Liver (tissue), 9 donors: ENCODE measurements around the gene CTTN. TPM values are rescaled to one million over a fixed set of nuclear protein-coding genes. Genes with fewer than 3 reads are reported as not detected.

ENCODE experiments used
- DNase-seq: peaks from one replicate; pipeline ENCODE4 v3.0.0-alpha.2; 2017; ENCODE audit warnings: low spot score
- H3K27ac ChIP-seq, 2 donors: one replicate each; pipeline ENCODE4 v1.7.0; 2013; ENCODE audit warnings: inconsistent platforms in 2 of 2, low read length in 2 of 2, control low read depth in 1 of 2, low read depth in 1 of 2, mild to moderate bottlenecking in 1 of 2
- H3K27me3 ChIP-seq, 4 donors: one replicate each; pipeline versions ENCODE4 v1.6.1 to v1.7.0; 2013; ENCODE audit warnings: low read length in 3 of 4, inconsistent platforms in 1 of 4, mild to moderate bottlenecking in 1 of 4, moderate library complexity in 1 of 4; ENCODE audit not compliant: control insufficient read depth in 4 of 4, insufficient read depth in 4 of 4
- H3K36me3 ChIP-seq, 4 donors: one replicate each; pipeline versions ENCODE4 v1.6.1 to v1.7.0; 2013; ENCODE audit warnings: low read length in 3 of 4, mild to moderate bottlenecking in 3 of 4, low read depth in 1 of 4, moderate library complexity in 1 of 4; ENCODE audit not compliant: control insufficient read depth in 4 of 4, insufficient read depth in 3 of 4
- H3K4me1 ChIP-seq, 4 donors: one replicate each; pipeline versions ENCODE4 v1.6.1 to v1.7.0; 2013; ENCODE audit warnings: low read length in 3 of 4, mild to moderate bottlenecking in 3 of 4, moderate library complexity in 1 of 4; ENCODE audit not compliant: control insufficient read depth in 4 of 4, insufficient read depth in 4 of 4
- H3K4me3 ChIP-seq, 3 donors: one replicate each; pipeline versions ENCODE4 v1.6.1 to v1.7.0; 2013; ENCODE audit warnings: low read length in 3 of 3, control low read depth in 1 of 3, low read depth in 1 of 3, mild to moderate bottlenecking in 1 of 3
- H3K9ac ChIP-seq, 2 donors: one replicate each; pipeline ENCODE4 v1.7.0; 2013; ENCODE audit warnings: low read length in 2 of 2, mild to moderate bottlenecking in 2 of 2, moderate library complexity in 2 of 2, control low read depth in 1 of 2, low read depth in 1 of 2
- H3K9me3 ChIP-seq, 4 donors: one replicate each; pipeline versions ENCODE4 v1.6.1 to v1.7.0; 2013; ENCODE audit warnings: low read length in 3 of 4; ENCODE audit not compliant: control insufficient read depth in 4 of 4
- ATF3 ChIP-seq: IDR thresholded peaks from 2 replicates; pipeline ENCODE4 v1.6.1; 2016; ENCODE audit warnings: antibody characterized with exemption
- EGR1 ChIP-seq, 2 donors: IDR thresholded peaks; 2 replicates each; pipeline ENCODE4 v1.6.1; 2016 to 2018; ENCODE audit warnings: antibody characterized with exemption in 2 of 2, low read depth in 2 of 2
- FOXA2 ChIP-seq: IDR thresholded peaks from 2 replicates; pipeline ENCODE4 v1.6.1; 2016; ENCODE audit warnings: antibody characterized with exemption
- GABPA ChIP-seq, 2 donors: IDR thresholded peaks in 1 of 2; conservative IDR thresholded peaks in 1 of 2; 2 replicates each; pipeline ENCODE4 v1.6.1; 2016; ENCODE audit warnings: antibody characterized with exemption in 2 of 2, mild to moderate bottlenecking in 1 of 2, moderate library complexity in 1 of 2
- HNF4A ChIP-seq, 2 donors: conservative IDR thresholded peaks; 2 replicates each; pipeline ENCODE4 v1.6.1; 2016; ENCODE audit warnings: antibody characterized with exemption in 2 of 2, mild to moderate bottlenecking in 2 of 2
- RAD21 ChIP-seq, 2 donors: IDR thresholded peaks; 2 replicates each; pipeline ENCODE4 v1.6.1; 2016; ENCODE audit warnings: antibody characterized with exemption in 2 of 2, mild to moderate bottlenecking in 2 of 2
- RXRA ChIP-seq, 2 donors: IDR thresholded peaks; 2 replicates each; pipeline ENCODE4 v1.6.1; 2017 to 2018; ENCODE audit warnings: antibody characterized with exemption in 2 of 2, mild to moderate bottlenecking in 1 of 2
- SP1 ChIP-seq: IDR thresholded peaks from 2 replicates; pipeline ENCODE4 v1.6.1; 2018; ENCODE audit warnings: antibody characterized with exemption, mild to moderate bottlenecking
- TAF1 ChIP-seq: conservative IDR thresholded peaks from 2 replicates; pipeline ENCODE4 v1.6.1; 2016; ENCODE audit warnings: antibody characterized with exemption, mild to moderate bottlenecking
- YY1 ChIP-seq: IDR thresholded peaks from 2 replicates; pipeline ENCODE4 v1.6.1; 2016; ENCODE audit warnings: antibody characterized with exemption, mild to moderate bottlenecking
- WGBS: extraction: QIAGEN DNeasy Blood & Tissue Kit; methylation state at CpG from one replicate; pipeline ENCODE4 v1.1.7; 2013; 5-methylcytosine and 5-hydroxymethylcytosine counted together
- polyA plus RNA-seq, 2 donors: library from polyadenylated mRNA; stranded (reverse) in 1 of 2; unstranded in 1 of 2; fragments of 200-250 nt in 1 of 2; fragments of >200 nt in 1 of 2; fragmentation: Nextera tagmentation in 1 of 2; extraction: Ambion mirVana in 1 of 2; gene quantifications; one replicate each; pipeline versions ENCODE4 v1.2.1 to v1.2.3, GENCODE V29; 2013 to 2015
- total RNA-seq, 2 donors: library from RNA; depleted of rRNA; stranded (reverse); fragments of >200 nt; gene quantifications; one replicate each; pipeline ENCODE4 v1.2.3, GENCODE V29; 2014
- TF ChIP-seq, protein P1 (sequence below): IDR thresholded peaks from 2 replicates; pipeline ENCODE4 v1.6.1; 2016; ENCODE audit warnings: antibody characterized with exemption
- TF ChIP-seq, protein P2 (sequence below): IDR thresholded peaks from 2 replicates; pipeline ENCODE4 v1.6.1; 2016; ENCODE audit warnings: antibody characterized with exemption
- TF ChIP-seq, protein P3 (sequence below): IDR thresholded peaks from 2 replicates; pipeline ENCODE4 v1.6.1; 2016; ENCODE audit warnings: antibody characterized with exemption, mild to moderate bottlenecking
- TF ChIP-seq, protein P4 (sequence below): fragments of 150-350 bp; IDR thresholded peaks from 2 replicates; pipeline ENCODE4 v1.5.1; 2017; ENCODE audit warnings: improper control_type of control experiment, low read depth, low read length; ENCODE audit not compliant: missing input control
- donor health status: healthy.
- donor health status: healthy.
- donor health status: healthy.
- donor health status: healthy.
- donor health status: healthy.

CTTN gene
- total and polyA plus RNA-seq, 4 donors: 38.7 to 136 (median 45.4) TPM

DNA sequence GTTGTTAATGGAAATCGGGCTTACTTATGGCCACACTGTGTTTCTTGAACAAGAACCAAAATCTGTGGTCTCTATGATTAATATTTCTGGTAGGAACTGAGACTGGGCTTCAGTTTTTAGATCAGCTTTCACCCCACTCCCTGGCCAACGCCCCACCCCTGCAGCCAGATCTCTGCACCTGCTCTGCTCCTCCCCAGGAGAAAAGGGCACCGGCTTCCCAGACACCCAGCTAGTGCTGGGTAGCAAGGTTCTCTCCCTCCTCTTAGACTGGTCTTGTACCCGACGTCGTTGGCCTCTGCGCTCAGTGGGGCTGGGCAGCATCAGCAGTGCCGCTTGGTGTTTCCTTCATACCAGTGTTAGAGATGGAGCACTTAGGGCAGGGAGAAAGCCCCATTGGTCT is 17.0 kb upstream of the CTTN start (continued):
- TF ChIP-seq, protein P1, sequence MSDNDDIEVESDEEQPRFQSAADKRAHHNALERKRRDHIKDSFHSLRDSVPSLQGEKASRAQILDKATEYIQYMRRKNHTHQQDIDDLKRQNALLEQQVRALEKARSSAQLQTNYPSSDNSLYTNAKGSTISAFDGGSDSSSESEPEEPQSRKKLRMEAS: no peak
- TF ChIP-seq FOXA2: no peak

DNA sequence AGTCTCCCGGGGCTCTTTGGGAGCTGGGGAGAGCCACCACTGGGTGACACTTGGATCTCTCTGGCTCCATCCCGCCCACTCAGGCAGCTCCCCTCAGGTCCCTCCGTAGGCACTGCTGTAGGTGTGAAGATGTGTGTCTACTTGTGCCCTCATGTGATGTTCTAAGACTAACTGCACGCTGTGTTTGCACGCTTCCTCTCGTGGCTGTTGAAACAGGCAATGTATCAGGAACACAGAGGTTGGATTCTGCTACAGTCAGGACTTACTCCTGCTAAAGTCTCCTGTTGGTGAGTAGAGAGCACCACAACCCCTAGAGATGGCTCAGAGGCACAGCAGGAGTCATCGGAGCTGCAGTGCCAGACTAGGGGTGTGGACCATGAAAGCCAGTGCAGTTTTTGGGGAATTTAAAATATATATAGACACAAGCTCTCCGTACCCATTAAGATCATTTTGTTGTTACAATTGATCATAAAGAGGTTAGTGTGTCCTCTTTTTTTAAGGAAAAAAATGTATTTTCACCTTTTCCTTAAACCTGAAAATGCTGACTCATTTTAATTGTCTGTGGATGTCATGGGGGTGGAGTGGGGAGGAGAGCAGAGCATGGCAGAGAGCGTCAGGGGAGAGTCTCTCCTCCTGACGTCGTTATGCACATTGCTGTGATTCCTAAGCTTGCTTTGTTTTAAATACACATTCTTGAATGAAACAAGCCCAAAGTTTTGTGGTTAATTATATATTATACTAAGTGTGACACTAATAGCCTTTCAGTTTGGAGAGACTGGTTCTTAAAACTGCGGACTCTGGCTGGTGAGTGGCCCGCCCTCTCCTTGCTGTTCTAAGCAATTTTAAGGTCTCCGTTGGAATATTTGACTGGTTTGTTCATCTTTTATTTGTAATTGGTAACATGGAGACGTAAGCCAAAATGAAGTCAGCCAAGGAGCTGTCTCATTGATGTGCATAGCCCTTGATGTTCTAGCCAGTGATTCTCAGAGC is 16.2 kb upstream of the CTTN start:
- 90% methylated on average over 15 of the region's 15 CpGs for WGBS
- no peak overlapping the region for H3K27ac ChIP-seq
- no peaks in the 10 kb centered on the region for H3K4me1 ChIP-seq
- no peak overlapping the region for H3K9ac ChIP-seq
- no peak for DNase-seq
- H3K36me3 ChIP-seq: peaks cover 8 to 53% (median 38%) of the 10 kb centered on the region in 4 donors
- TF ChIP-seq RXRA (IDR thresholded peaks at IDR 0.05): no peak
- no peak overlapping the region for H3K4me3 ChIP-seq
- H3K9me3 ChIP-seq: no peaks in the 10 kb centered on the region
- H3K27me3 ChIP-seq: no peaks in the 10 kb centered on the region

DNA sequence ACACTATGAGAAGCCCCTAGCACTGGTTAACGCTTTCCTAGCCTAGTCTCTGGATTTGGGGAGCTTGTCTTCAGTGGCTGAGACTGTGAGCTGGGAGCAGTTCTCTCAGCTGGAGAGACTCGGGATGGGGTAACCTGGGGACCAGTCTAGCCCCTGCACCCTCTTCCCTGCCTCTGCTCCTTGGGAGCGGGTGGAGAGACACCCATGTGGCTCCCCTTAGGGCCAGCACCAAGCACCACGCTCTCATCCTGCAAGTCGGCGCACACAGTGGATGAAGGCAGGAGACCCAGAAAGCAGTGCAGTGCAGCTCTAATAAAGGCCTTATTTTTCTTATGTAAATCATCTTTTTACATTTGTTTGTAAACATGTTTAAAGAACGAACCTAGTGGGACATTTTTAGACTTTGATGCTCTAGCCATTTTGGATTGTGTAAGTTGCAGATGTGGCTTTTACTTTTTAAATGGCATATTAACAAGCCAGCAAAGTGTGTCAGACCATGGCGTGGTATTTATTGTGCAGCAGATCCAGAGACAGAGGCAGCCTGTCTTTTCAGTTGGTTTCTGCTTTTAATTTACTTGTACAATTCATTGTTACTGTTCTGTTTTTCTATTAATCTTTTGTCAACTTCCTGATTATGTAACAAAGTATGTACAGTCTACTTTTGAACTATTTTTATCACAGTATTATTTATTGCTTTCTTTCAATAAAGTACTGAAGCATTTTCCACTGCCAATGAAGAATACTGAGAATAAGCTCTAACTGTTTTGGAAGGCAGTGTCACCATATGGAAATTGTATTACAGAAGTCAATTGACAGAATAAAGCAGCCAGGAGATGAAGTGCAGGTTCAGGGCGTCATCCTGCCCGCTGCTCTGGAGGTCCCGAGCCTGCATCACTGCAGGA is 14.4 kb upstream of the CTTN start:
- H3K36me3 ChIP-seq: peaks cover 6 to 36% (median 24%) of the 10 kb centered on the region in 4 donors
- TF ChIP-seq, protein P2, sequence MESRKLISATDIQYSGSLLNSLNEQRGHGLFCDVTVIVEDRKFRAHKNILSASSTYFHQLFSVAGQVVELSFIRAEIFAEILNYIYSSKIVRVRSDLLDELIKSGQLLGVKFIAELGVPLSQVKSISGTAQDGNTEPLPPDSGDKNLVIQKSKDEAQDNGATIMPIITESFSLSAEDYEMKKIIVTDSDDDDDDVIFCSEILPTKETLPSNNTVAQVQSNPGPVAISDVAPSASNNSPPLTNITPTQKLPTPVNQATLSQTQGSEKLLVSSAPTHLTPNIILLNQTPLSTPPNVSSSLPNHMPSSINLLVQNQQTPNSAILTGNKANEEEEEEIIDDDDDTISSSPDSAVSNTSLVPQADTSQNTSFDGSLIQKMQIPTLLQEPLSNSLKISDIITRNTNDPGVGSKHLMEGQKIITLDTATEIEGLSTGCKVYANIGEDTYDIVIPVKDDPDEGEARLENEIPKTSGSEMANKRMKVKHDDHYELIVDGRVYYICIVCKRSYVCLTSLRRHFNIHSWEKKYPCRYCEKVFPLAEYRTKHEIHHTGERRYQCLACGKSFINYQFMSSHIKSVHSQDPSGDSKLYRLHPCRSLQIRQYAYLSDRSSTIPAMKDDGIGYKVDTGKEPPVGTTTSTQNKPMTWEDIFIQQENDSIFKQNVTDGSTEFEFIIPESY: no peak
- TF ChIP-seq ATF3 (no peak), GABPA (IDR thresholded peaks at IDR 0.05 in 1 of 2, conservative IDR thresholded peaks at IDR 0.05 in 1 of 2) (no peak), HNF4A (conservative IDR thresholded peaks at IDR 0.05) (no peak), EGR1 (IDR thresholded peaks at IDR 0.05; ENCODE audit: low read depth in 2 of 2) (no peak), RAD21 (IDR thresholded peaks at IDR 0.05) (no peak), SP1 (no peak), TAF1 (no peak), FOXA2 (no peak), RXRA (IDR thresholded peaks at IDR 0.05) (no peak), YY1 (no peak)
- TF ChIP-seq, protein P3, sequence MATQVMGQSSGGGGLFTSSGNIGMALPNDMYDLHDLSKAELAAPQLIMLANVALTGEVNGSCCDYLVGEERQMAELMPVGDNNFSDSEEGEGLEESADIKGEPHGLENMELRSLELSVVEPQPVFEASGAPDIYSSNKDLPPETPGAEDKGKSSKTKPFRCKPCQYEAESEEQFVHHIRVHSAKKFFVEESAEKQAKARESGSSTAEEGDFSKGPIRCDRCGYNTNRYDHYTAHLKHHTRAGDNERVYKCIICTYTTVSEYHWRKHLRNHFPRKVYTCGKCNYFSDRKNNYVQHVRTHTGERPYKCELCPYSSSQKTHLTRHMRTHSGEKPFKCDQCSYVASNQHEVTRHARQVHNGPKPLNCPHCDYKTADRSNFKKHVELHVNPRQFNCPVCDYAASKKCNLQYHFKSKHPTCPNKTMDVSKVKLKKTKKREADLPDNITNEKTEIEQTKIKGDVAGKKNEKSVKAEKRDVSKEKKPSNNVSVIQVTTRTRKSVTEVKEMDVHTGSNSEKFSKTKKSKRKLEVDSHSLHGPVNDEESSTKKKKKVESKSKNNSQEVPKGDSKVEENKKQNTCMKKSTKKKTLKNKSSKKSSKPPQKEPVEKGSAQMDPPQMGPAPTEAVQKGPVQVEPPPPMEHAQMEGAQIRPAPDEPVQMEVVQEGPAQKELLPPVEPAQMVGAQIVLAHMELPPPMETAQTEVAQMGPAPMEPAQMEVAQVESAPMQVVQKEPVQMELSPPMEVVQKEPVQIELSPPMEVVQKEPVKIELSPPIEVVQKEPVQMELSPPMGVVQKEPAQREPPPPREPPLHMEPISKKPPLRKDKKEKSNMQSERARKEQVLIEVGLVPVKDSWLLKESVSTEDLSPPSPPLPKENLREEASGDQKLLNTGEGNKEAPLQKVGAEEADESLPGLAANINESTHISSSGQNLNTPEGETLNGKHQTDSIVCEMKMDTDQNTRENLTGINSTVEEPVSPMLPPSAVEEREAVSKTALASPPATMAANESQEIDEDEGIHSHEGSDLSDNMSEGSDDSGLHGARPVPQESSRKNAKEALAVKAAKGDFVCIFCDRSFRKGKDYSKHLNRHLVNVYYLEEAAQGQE: no peak
- TF ChIP-seq, protein P4, sequence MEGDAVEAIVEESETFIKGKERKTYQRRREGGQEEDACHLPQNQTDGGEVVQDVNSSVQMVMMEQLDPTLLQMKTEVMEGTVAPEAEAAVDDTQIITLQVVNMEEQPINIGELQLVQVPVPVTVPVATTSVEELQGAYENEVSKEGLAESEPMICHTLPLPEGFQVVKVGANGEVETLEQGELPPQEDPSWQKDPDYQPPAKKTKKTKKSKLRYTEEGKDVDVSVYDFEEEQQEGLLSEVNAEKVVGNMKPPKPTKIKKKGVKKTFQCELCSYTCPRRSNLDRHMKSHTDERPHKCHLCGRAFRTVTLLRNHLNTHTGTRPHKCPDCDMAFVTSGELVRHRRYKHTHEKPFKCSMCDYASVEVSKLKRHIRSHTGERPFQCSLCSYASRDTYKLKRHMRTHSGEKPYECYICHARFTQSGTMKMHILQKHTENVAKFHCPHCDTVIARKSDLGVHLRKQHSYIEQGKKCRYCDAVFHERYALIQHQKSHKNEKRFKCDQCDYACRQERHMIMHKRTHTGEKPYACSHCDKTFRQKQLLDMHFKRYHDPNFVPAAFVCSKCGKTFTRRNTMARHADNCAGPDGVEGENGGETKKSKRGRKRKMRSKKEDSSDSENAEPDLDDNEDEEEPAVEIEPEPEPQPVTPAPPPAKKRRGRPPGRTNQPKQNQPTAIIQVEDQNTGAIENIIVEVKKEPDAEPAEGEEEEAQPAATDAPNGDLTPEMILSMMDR: no peak
- TF ChIP-seq, protein P1: no peak
- 89% methylated on average over 11 of the region's 11 CpGs for WGBS
- no peaks in the 10 kb centered on the region for H3K4me1 ChIP-seq
- H3K9ac ChIP-seq: no peak overlapping the region
- H3K27me3 ChIP-seq: no peaks in the 10 kb centered on the region
- H3K9me3 ChIP-seq: no peaks in the 10 kb centered on the region
- no peak overlapping the region for H3K27ac ChIP-seq
- H3K4me3 ChIP-seq: no peak overlapping the region
- DNase-seq: no peak
